ENCODE measurements around the gene MAGI2.

Gene MAGI2

DNA sequence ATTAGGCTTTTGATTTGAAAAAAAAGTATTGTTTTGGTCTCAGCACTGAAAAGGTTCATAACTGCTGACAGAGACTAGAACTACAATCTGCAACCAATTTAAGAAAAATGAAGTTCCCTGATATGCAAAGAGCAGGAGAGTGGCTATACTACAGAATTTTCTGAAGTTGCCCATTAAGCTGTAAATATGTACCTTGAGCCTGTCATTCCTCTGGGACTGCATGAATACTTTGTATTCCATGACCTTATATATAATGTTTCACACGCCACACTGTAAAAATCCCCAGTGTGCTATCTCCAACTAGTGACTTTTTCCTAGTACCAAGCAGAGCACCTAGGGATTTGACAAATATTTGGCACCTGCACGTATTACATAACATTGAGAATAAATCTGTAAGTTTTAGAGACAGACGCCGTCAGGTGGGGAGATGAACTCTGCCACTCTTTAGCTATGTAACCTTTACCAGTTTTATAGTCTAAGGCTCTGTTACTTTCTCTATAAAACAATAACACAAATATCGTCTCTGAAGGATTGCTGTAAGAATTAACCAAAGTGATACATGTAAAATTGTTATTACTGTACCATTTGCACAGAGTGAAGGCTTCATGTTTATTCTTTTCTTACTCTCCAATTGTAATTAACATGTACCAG lies 235.4 kb downstream of the MAGI2 start:
- H3K9me2 ChIP-seq (replicated peaks; ENCODE audit: low read depth, low read length) = no peaks in the 10 kb centered on the region
- H3F3A ChIP-seq (ENCODE audit: low read depth) = no peaks in the 10 kb centered on the region
- H3K9me3 ChIP-seq (ENCODE audit: insufficient read depth, low read depth, low read length) = no peaks in the 10 kb centered on the region
- H3K4me3 ChIP-seq (ENCODE audit: low read length, poor library complexity, severe bottlenecking) = no peak overlapping the region
- H2AFZ ChIP-seq (ENCODE audit: low read length) = no peak overlapping the region
- H3K4me2 ChIP-seq (ENCODE audit: low read depth, low read length, poor library complexity, severe bottlenecking) = no peak overlapping the region
- no peaks in the 10 kb centered on the region for H4K20me1 ChIP-seq (ENCODE audit: insufficient read depth, low read length, poor library complexity, severe bottlenecking)
- no peaks in the 10 kb centered on the region for H3K4me1 ChIP-seq (ENCODE audit: insufficient read depth, low read length, poor library complexity, severe bottlenecking)
- no peak overlapping the region for H3K9ac ChIP-seq (ENCODE audit: low read depth, low read length, poor library complexity, severe bottlenecking)
- no peaks in the 10 kb centered on the region for H3K27me3 ChIP-seq (ENCODE audit: insufficient read depth, low read length, poor library complexity, severe bottlenecking)
- H3K79me2 ChIP-seq (ENCODE audit: insufficient read depth, low read length) = no peaks in the 10 kb centered on the region
- no peaks in the 10 kb centered on the region for H3K36me3 ChIP-seq (ENCODE audit: insufficient read depth, low read length)
- TF ChIP-seq, protein P1, sequence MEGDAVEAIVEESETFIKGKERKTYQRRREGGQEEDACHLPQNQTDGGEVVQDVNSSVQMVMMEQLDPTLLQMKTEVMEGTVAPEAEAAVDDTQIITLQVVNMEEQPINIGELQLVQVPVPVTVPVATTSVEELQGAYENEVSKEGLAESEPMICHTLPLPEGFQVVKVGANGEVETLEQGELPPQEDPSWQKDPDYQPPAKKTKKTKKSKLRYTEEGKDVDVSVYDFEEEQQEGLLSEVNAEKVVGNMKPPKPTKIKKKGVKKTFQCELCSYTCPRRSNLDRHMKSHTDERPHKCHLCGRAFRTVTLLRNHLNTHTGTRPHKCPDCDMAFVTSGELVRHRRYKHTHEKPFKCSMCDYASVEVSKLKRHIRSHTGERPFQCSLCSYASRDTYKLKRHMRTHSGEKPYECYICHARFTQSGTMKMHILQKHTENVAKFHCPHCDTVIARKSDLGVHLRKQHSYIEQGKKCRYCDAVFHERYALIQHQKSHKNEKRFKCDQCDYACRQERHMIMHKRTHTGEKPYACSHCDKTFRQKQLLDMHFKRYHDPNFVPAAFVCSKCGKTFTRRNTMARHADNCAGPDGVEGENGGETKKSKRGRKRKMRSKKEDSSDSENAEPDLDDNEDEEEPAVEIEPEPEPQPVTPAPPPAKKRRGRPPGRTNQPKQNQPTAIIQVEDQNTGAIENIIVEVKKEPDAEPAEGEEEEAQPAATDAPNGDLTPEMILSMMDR (conservative IDR thresholded peaks at IDR 0.05; ENCODE audit: low read length) = no peak
- no peak for TF ChIP-seq EZH2phosphoT487 (IDR thresholded peaks at IDR 0.05; ENCODE audit: borderline replicate concordance)

GRCh38 chr7:79217468-79217867 lies 236.0 kb downstream of the MAGI2 start:
- no peak for TF ChIP-seq EZH2phosphoT487 (IDR thresholded peaks at IDR 0.05; ENCODE audit: borderline replicate concordance)
- TF ChIP-seq, protein P1 (conservative IDR thresholded peaks at IDR 0.05; ENCODE audit: low read length) = no peak
- Histone ChIP-seq H3K4me3 (ENCODE audit: low read length, poor library complexity, severe bottlenecking) (no peak overlapping the region), H4K20me1 (ENCODE audit: insufficient read depth, low read length, poor library complexity, severe bottlenecking) (no peaks in the 10 kb centered on the region), H3K36me3 (ENCODE audit: insufficient read depth, low read length) (no peaks in the 10 kb centered on the region), H3K4me2 (ENCODE audit: low read depth, low read length, poor library complexity, severe bottlenecking) (no peak overlapping the region), H3K27me3 (ENCODE audit: insufficient read depth, low read length, poor library complexity, severe bottlenecking) (no peaks in the 10 kb centered on the region), H3K9me3 (ENCODE audit: insufficient read depth, low read depth, low read length) (no peaks in the 10 kb centered on the region), H3K4me1 (ENCODE audit: insufficient read depth, low read length, poor library complexity, severe bottlenecking) (no peaks in the 10 kb centered on the region), H3F3A (ENCODE audit: low read depth) (no peaks in the 10 kb centered on the region), H3K9ac (ENCODE audit: low read depth, low read length, poor library complexity, severe bottlenecking) (no peak overlapping the region), H3K79me2 (ENCODE audit: insufficient read depth, low read length) (no peaks in the 10 kb centered on the region), H3K9me2 (replicated peaks; ENCODE audit: low read depth, low read length) (no peaks in the 10 kb centered on the region), H2AFZ (ENCODE audit: low read length) (no peak overlapping the region)

GRCh38 chr7:79216236-79216635 lies 237.2 kb downstream of the MAGI2 start:
- H3K27me3 ChIP-seq (ENCODE audit: insufficient read depth, low read length, poor library complexity, severe bottlenecking) = no peaks in the 10 kb centered on the region
- H3K4me2 ChIP-seq (ENCODE audit: low read depth, low read length, poor library complexity, severe bottlenecking) = no peak overlapping the region
- no peaks in the 10 kb centered on the region for H3K36me3 ChIP-seq (ENCODE audit: insufficient read depth, low read length)
- H3K4me1 ChIP-seq (ENCODE audit: insufficient read depth, low read length, poor library complexity, severe bottlenecking) = no peaks in the 10 kb centered on the region
- no peak overlapping the region for H2AFZ ChIP-seq (ENCODE audit: low read length)
- no peak overlapping the region for H3K9ac ChIP-seq (ENCODE audit: low read depth, low read length, poor library complexity, severe bottlenecking)
- no peaks in the 10 kb centered on the region for H3K79me2 ChIP-seq (ENCODE audit: insufficient read depth, low read length)
- H3K4me3 ChIP-seq (ENCODE audit: low read length, poor library complexity, severe bottlenecking) = no peak overlapping the region
- no peaks in the 10 kb centered on the region for H3K9me3 ChIP-seq (ENCODE audit: insufficient read depth, low read depth, low read length)
- TF ChIP-seq, protein P1 (conservative IDR thresholded peaks at IDR 0.05; ENCODE audit: low read length) = no peak
- TF ChIP-seq EZH2phosphoT487 (IDR thresholded peaks at IDR 0.05; ENCODE audit: borderline replicate concordance) = no peak
- no peaks in the 10 kb centered on the region for H4K20me1 ChIP-seq (ENCODE audit: insufficient read depth, low read length, poor library complexity, severe bottlenecking)
- H3K9me2 ChIP-seq (replicated peaks; ENCODE audit: low read depth, low read length) = no peaks in the 10 kb centered on the region
- H3F3A ChIP-seq (ENCODE audit: low read depth) = no peaks in the 10 kb centered on the region

Measured in Loucy (cell line).